Keratinocyte (primary cell): Measurements from ENCODE around the gene NEK10. TPM values are rescaled to one million over a fixed set of nuclear protein-coding genes. Genes with fewer than 3 reads are reported as not detected.

Experiments used
- DNase-seq: peaks from one replicate; pipeline ENCODE4 v3.0.0-alpha.2; 2011; ENCODE audit warnings: low read depth, missing footprints, low spot score
- FAIRE-seq: peaks from 2 replicates; lab custom pipeline; 2011; peaks lifted over from hg19 to GRCh38; lab: Jason Lieb, UNC
- H2AFZ ChIP-seq: 2 replicates; pipeline ENCODE4 v1.6.0; 2012; ENCODE audit warnings: low read length, control low read depth, inconsistent platforms; ENCODE audit not compliant: control insufficient read depth
- H3K27ac ChIP-seq: 2 replicates; pipeline ENCODE4 v1.5.1; 2011; ENCODE audit warnings: low read length; ENCODE audit not compliant: control insufficient read depth, insufficient read depth
- H3K27me3 ChIP-seq: 3 replicates; pipeline ENCODE4 v1.6.0; 2011; ENCODE audit warnings: low read length; ENCODE audit not compliant: control insufficient read depth, insufficient read depth; ENCODE audit errors: extremely low read depth
- H3K36me3 ChIP-seq, 2 experiments: 2 replicates in 1 of 2; 3 replicates in 1 of 2; pipeline ENCODE4 v1.5.1; 2011; ENCODE audit warnings: low read length in 2 of 2, mild to moderate bottlenecking in 1 of 2; ENCODE audit not compliant: control insufficient read depth in 2 of 2, insufficient read depth in 2 of 2; ENCODE audit errors: extremely low read depth in 1 of 2
- H3K4me1 ChIP-seq: 3 replicates; pipeline ENCODE4 v1.5.1; 2011; ENCODE audit warnings: low read length; ENCODE audit not compliant: control insufficient read depth, insufficient read depth; ENCODE audit errors: extremely low read depth
- H3K4me2 ChIP-seq: 3 replicates; pipeline ENCODE4 v1.6.0; 2011; ENCODE audit warnings: low read depth, low read length; ENCODE audit not compliant: control insufficient read depth, insufficient read depth; ENCODE audit errors: extremely low read depth
- H3K4me3 ChIP-seq, 3 experiments: fragments of 200-600 bp in 1 of 3; sonication (generic) in 1 of 3; 2 replicates in 2 of 3; 3 replicates in 1 of 3; pipeline ENCODE4 v1.5.1; 2011 to 2016; ENCODE audit warnings: low read length in 3 of 3, mild to moderate bottlenecking in 3 of 3, control low read depth in 2 of 3, inconsistent platforms in 1 of 3, low read depth in 1 of 3, mixed read lengths in 1 of 3, mixed run types in 1 of 3, moderate library complexity in 1 of 3; ENCODE audit not compliant: control insufficient read depth in 2 of 3, insufficient read depth in 2 of 3; ENCODE audit errors: extremely low read depth in 1 of 3
- H3K79me2 ChIP-seq: 2 replicates; pipeline ENCODE4 v1.6.0; 2012; ENCODE audit warnings: low read length; ENCODE audit not compliant: control insufficient read depth, insufficient read depth
- H3K9ac ChIP-seq: 3 replicates; pipeline ENCODE4 v1.6.0; 2011; ENCODE audit warnings: low read length; ENCODE audit not compliant: control insufficient read depth, insufficient read depth; ENCODE audit errors: extremely low read depth
- H3K9me1 ChIP-seq: 3 replicates; pipeline ENCODE4 v1.6.0; 2011; ENCODE audit warnings: low read length; ENCODE audit not compliant: control insufficient read depth, insufficient read depth; ENCODE audit errors: extremely low read depth
- H3K9me3 ChIP-seq: 2 replicates; pipeline ENCODE4 v1.5.1; 2012; ENCODE audit warnings: low read depth, low read length; ENCODE audit not compliant: control insufficient read depth
- H4K20me1 ChIP-seq: 3 replicates; pipeline ENCODE4 v1.6.0; 2011; ENCODE audit warnings: low read length; ENCODE audit not compliant: control insufficient read depth, insufficient read depth; ENCODE audit errors: extremely low read depth
- CTCF ChIP-seq, 3 experiments: IDR thresholded peaks in 1 of 3; conservative IDR thresholded peaks in 1 of 3; optimal IDR thresholded peaks in 1 of 3; 2 replicates in 2 of 3; 3 replicates in 1 of 3; pipeline versions ENCODE3 to v1.5.1; 2011; ENCODE audit warnings: low read length in 3 of 3, mild to moderate bottlenecking in 3 of 3, moderate library complexity in 2 of 3, control low read depth in 1 of 3, inconsistent platforms in 1 of 3; ENCODE audit not compliant: insufficient read depth in 2 of 3; ENCODE audit errors: extremely low read depth in 1 of 3
- EZH2 ChIP-seq: IDR thresholded peaks from one replicate; pipeline ENCODE4 v1.6.1; 2012; ENCODE audit warnings: inconsistent platforms, mild to moderate bottlenecking, low read length, moderate library complexity
- dilution Hi-C: fragments of 300-500 bp; cut with MboI; formaldehyde crosslinking; loops from one replicate; pipeline ENCODE4 v1.7.0; 2020; ENCODE audit warnings: low sequenced_read_pairs; ENCODE audit not compliant: extremely low pct_ligation_motif_present
- polyA plus RNA-seq, 5 experiments: library from polyadenylated mRNA; depleted of rRNA in 3 of 5; stranded (reverse) in 3 of 5; stranded (forward) in 1 of 5; unstranded in 1 of 5; fragments of >200 nt; gene quantifications; 1 replicate in 1 of 5; 2 replicates in 3 of 5; 3 replicates in 1 of 5; pipeline versions ENCODE4 v1.2.1 to v1.2.3, GENCODE V29; 2011 to 2012; ENCODE audit warnings: missing spikeins in 2 of 5, low read depth in 1 of 5, low replicate concordance in 1 of 5

Gene NEK10
- polyA plus RNA-seq, 1 donor (not counting 4 experiments of a cell fraction or from before 2014, with no cell fraction given), result 0.98 TPM

GRCh38 chr3:27310688-27311087 is 58.5 kb downstream of the NEK10 start:
- Histone ChIP-seq H3K4me2 (no peak overlapping the region), H3K79me2 (no peaks in the 10 kb centered on the region), H3K36me3 (no peaks in the 10 kb centered on the region), H3K9ac (no peak overlapping the region), H3K9me3 (no peaks in the 10 kb centered on the region), H3K4me1 (peaks cover 2% of the 10 kb centered on the region), H3K27me3 (no peaks in the 10 kb centered on the region), H4K20me1 (no peaks in the 10 kb centered on the region), H2AFZ (no peak overlapping the region), H3K4me3 (no peak overlapping the region), H3K9me1 (no peaks in the 10 kb centered on the region), H3K27ac (no peak overlapping the region)
- dilution Hi-C loops, result no loop called here
- FAIRE-seq (no peak), DNase-seq (no peak)
- TF ChIP-seq CTCF (optimal IDR thresholded peaks at IDR 0.05 in 1 of 3, IDR thresholded peaks at IDR 0.05 in 1 of 3, conservative IDR thresholded peaks at IDR 0.05 in 1 of 3; ENCODE audit: extremely low read depth in 1 of 3, insufficient read depth in 2 of 3, low read length in 3 of 3) (no peak), EZH2 (no peak)

- TF ChIP-seq EZH2 (no peak), CTCF (optimal IDR thresholded peaks at IDR 0.05 in 1 of 3, IDR thresholded peaks at IDR 0.05 in 1 of 3, conservative IDR thresholded peaks at IDR 0.05 in 1 of 3; ENCODE audit: extremely low read depth in 1 of 3, insufficient read depth in 2 of 3, low read length in 3 of 3) (no peak)
- Histone ChIP-seq H3K9ac (no peak overlapping the region), H3K4me2 (no peak overlapping the region), H3K9me1 (no peaks in the 10 kb centered on the region), H4K20me1 (no peaks in the 10 kb centered on the region), H3K4me1 (peaks cover 2% of the 10 kb centered on the region), H3K4me3 (no peak overlapping the region), H3K79me2 (no peaks in the 10 kb centered on the region), H3K27me3 (no peaks in the 10 kb centered on the region), H3K27ac (no peak overlapping the region), H2AFZ (no peak overlapping the region), H3K36me3 (no peaks in the 10 kb centered on the region), H3K9me3 (no peaks in the 10 kb centered on the region)
- dilution Hi-C loops, result no loop called here
- DNase-seq (no peak), FAIRE-seq (no peak)
Measured at GRCh38 chr3:27307566-27307965, 61.6 kb downstream of the NEK10 start.
